A673 (cell line): ENCODE data around the gene TMPRSS7. TPM values are rescaled to one million over a fixed set of nuclear protein-coding genes. Genes with fewer than 3 reads are reported as not detected.

Experiments used
- BruUV-seq: library from RNA; stranded (reverse); fragments of 400-500 nt; replicated peaks from 2 replicates; lab custom pipeline; 2021; lab: Mats Ljungman, UMichigan
- CTCF ChIA-PET: fragments of 300-600 bp; sonication (Branson Sonifier 250); formaldehyde crosslinking; loops from one replicate; lab custom pipeline; 2022; ENCODE audit warnings: antibody characterized with exemption; lab: Charles Lee
- POLR2A ChIA-PET: fragments of 300-600 bp; sonication (Branson Sonifier 250); formaldehyde crosslinking; loops from one replicate; lab custom pipeline; 2022; ENCODE audit warnings: antibody characterized with exemption; ENCODE audit not compliant: low non-redundant PET; lab: Charles Lee
- DNase-seq: peaks from one replicate; pipeline ENCODE4 v3.0.0-alpha.2; 2015; ENCODE audit warnings: low spot score
- H3K27ac ChIP-seq: fragments of 200-600 bp; sonication (generic); 2 replicates; pipeline ENCODE4 v1.5.1; 2016; ENCODE audit warnings: mixed run types, low read depth, mild to moderate bottlenecking, mixed read lengths, antibody characterized with exemption, low read length; ENCODE audit not compliant: poor library complexity, severe bottlenecking
- H3K27me3 ChIP-seq: fragments of 200-600 bp; sonication (generic); replicated peaks from 2 replicates; pipeline ENCODE4 v1.6.1; 2017; ENCODE audit warnings: mixed run types, low read depth, mild to moderate bottlenecking, mixed read lengths, antibody characterized with exemption, low read length; ENCODE audit not compliant: insufficient read depth, poor library complexity
- H3K36me3 ChIP-seq: fragments of 200-600 bp; sonication (generic); 2 replicates; pipeline ENCODE4 v1.6.1; 2016; ENCODE audit warnings: mixed run types, mild to moderate bottlenecking, mixed read lengths, antibody characterized with exemption, low read length; ENCODE audit not compliant: insufficient read depth, poor library complexity, severe bottlenecking
- H3K4me1 ChIP-seq: fragments of 200-600 bp; sonication (generic); 2 replicates; pipeline ENCODE4 v1.6.1; 2017; ENCODE audit warnings: mixed run types, mild to moderate bottlenecking, mixed read lengths, antibody characterized with exemption, low read length; ENCODE audit not compliant: insufficient read depth, poor library complexity, severe bottlenecking
- H3K4me3 ChIP-seq: fragments of 200-600 bp; sonication (generic); 2 replicates; pipeline ENCODE4 v1.5.1; 2016; ENCODE audit warnings: low read depth, mixed run types, mild to moderate bottlenecking, mixed read lengths, low read length; ENCODE audit not compliant: poor library complexity, severe bottlenecking
- H3K9me3 ChIP-seq: fragments of 200-600 bp; sonication (generic); 2 replicates; pipeline ENCODE4 v1.6.1; 2016; ENCODE audit warnings: mixed run types, low read depth, mild to moderate bottlenecking, mixed read lengths, antibody characterized with exemption, low read length; ENCODE audit not compliant: poor library complexity, severe bottlenecking
- CTCF ChIP-seq: fragments of 300-800, 200-600 bp; sonication (generic); conservative IDR thresholded peaks from 2 replicates; pipeline ENCODE4 v1.5.1; 2017; ENCODE audit warnings: low read depth, mild to moderate bottlenecking, antibody characterized with exemption, low read length, moderate library complexity, mixed read lengths
- EZH2 ChIP-seq: fragments of 200-600 bp; sonication (generic); IDR thresholded peaks from 2 replicates; pipeline ENCODE4 v1.6.1; 2017; ENCODE audit warnings: borderline replicate concordance, low read depth, mild to moderate bottlenecking, mixed read lengths, antibody characterized with exemption, low read length; ENCODE audit not compliant: poor library complexity, severe bottlenecking
- intact Hi-C: fragments of 100-400 bp; cut with micrococcal nuclease; formaldehyde crosslinking; loops from one replicate; pipeline ENCODE4 v1.10.0; 2022; ENCODE audit not compliant: unreplicated experiment
- total RNA-seq: library from RNA; stranded (reverse); gene quantifications from 2 replicates; pipeline ENCODE4 v1.2.3, GENCODE V29; 2021

The TMPRSS7 gene
- total RNA-seq, 1 experiment from 2014 or later, result not detected

GRCh38 chr3:112053229-112053628 lies 18.7 kb downstream of the TMPRSS7 start:
- no peak for DNase-seq
- Histone ChIP-seq H3K9me3 (no peaks in the 10 kb centered on the region), H3K4me3 (no peak overlapping the region), H3K27ac (no peak overlapping the region), H3K36me3 (no peaks in the 10 kb centered on the region), H3K4me1 (no peaks in the 10 kb centered on the region), H3K27me3 (no peaks in the 10 kb centered on the region)
- TF ChIP-seq CTCF (no peak), EZH2 (no peak)
- intact Hi-C loops, result no loop called here
- BruUV-seq, result no TSS peak
- ChIA-PET POLR2A (no interaction called here), CTCF (no interaction called here)

GRCh38 chr3:112056451-112056929 lies 22.0 kb downstream of the TMPRSS7 start:
- ChIA-PET CTCF (no interaction called here), POLR2A (no interaction called here)
- Histone ChIP-seq H3K9me3 (no peaks in the 10 kb centered on the region), H3K27me3 (no peaks in the 10 kb centered on the region), H3K27ac (no peak overlapping the region), H3K4me3 (no peak overlapping the region), H3K36me3 (no peaks in the 10 kb centered on the region), H3K4me1 (no peaks in the 10 kb centered on the region)
- no TSS peak for BruUV-seq
- intact Hi-C loops, result no loop called here
- no peak for DNase-seq
- no peak for TF ChIP-seq CTCF
- TF ChIP-seq EZH2, result no peak

- ChIA-PET POLR2A (no interaction called here), CTCF (no interaction called here)
- Histone ChIP-seq H3K27ac (no peak overlapping the region), H3K9me3 (no peaks in the 10 kb centered on the region), H3K4me1 (no peaks in the 10 kb centered on the region), H3K36me3 (no peaks in the 10 kb centered on the region), H3K4me3 (no peak overlapping the region), H3K27me3 (no peaks in the 10 kb centered on the region)
- BruUV-seq, result no TSS peak
- no peak for DNase-seq
- TF ChIP-seq CTCF, result no peak
- TF ChIP-seq EZH2, result no peak
- intact Hi-C loops, result no loop called here
Measured at GRCh38 chr3:112059497-112059896, 25.0 kb downstream of the TMPRSS7 start.
